Fibroblast of skin of left quadriceps (primary cell): ENCODE measurements around the gene ETV1.

Experiments used
- DNase-seq, 2 experiments: peaks; one replicate each; pipeline ENCODE4 v3.0.0-alpha.2; 2013; ENCODE audit warnings: low read depth in 2 of 2

ETV1 gene

DNA sequence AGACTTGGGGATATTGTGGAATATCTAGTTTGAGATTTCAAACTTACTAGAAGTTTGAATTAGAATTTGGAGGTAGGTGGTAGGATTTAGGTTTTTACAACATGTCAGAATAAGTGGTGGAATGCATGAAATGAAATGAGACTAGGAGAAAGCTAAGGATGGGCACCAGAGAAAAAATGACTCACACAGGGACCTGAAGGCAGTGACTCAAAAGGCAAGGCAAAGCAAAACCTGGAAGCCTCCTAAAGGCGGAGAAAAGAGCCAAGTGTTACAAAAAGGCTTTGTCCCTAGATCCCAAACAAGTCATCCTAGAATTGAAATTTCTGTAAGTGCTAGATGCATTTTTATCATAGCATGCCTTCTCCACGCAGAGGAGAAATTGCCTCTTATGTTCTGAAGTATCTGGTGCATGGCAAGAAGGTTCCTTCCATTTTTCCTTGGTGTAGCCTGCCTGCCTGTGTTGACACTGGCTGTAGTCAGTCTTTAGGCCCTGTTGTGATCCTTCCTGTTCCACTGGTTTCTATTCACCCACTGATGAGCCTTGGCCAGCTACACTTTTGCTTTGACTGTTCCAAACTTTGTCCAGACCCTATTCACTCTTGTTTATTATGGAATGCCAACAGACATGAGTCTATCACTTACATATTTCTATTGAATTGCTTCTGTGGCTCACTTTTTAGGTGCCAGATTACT is 109.3 kb downstream of the ETV1 start:
- DNase-seq, result peak in 1 of 2 experiments; percentile 10

DNA sequence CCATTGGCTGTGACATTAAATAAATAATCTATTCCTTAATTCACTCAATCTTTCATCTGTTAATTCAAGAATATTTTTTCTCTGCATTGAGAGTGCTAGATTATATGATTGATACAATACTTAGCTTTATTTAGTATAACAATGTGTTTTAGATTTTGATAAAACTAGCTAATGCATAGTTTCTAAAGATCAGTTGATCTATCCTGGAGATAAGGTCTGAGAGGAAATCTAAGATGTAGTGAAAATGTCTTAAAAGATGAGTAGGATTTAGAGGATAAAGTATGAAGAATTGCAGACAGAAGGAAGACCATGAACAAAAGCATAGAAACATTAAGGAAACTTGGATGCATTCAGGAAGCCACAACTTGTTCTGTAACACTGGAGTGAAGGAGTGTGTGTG is 110.3 kb downstream of the ETV1 start:
- DNase-seq, result no peak

DNA sequence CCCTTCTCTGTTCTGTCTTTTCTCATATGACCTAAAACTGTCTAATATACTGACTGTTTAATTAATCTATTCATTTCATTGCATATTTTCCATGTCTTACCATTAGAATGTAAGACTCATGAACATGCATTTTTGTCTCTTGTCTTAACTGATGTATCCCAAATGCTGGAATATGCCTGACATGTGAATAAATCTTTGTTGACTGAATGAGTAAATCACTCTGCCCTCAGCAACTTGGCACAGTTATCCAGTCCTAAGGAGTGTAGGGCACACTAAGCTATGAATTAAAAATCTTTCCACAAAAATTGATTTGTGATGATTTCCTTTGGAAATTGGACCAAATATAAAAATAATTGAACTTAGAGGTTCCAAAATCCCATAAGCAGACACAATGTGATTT is 111.3 kb downstream of the ETV1 start:
- DNase-seq, result no peak

DNA sequence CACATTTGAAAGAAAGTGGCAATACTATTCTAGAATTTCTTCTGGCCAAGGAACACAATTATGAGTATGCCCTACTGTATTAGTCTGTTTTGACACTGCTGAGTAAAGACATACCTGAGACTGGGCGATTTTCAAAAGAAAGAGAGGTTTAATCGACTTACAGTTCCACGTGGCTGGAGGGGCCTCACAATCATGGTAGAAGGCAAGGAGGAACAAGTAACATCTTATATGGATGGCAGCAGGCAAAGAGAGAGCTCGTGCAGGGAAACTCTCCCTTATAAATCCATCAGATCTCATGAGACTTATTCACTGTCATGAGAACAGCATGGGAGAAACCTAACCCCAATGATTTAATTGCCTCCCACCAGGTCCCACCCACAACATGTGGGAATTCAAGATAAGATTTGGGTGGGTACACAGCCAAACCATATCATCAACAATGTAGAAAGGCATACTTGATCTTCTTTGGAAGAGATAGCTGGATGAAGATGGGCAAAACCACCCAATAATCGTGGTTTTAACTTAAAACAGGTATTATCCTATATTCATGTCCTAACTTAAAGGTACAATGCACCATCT is 113.9 kb downstream of the ETV1 start:
- DNase-seq, result no peak

DNA sequence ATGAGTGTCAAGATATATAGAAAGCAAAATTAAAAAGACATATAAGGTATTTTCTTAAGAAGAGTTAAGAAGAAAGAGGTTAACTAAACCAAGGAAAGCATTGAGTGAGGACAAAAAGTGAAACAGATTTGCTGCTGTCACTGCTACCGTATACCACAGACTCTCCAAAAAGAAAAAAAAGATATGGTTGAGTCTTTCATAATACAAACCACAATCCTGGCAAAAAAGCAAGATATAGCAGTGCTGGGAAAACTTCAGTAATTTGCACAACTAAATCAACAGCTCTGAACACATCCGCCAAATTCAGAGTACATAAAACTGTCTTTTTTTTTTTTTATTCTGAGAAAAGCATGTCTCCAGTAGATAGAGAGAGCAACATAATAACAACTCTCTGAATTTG is 114.7 kb downstream of the ETV1 start:
- DNase-seq, result peak; percentile 80 to 81

DNA sequence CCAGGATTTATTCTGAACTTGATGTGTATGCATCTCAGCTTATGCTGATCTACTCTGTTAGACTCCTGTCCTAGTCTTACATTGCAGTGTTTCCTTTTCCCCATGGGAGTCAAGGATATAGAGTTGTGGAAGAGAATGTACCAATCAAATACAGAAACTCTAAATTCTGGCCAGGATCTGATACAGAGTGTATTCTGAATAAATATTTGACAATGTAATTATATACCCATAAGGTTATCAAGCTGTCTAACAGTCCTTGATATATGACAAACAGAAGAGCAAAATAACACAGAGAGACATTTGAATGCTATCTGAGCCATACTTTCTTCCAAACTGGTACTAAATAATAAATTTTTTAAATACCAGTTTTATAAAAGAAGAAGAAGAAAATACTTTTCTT is 116.8 kb downstream of the ETV1 start:
- no peak for DNase-seq

DNA sequence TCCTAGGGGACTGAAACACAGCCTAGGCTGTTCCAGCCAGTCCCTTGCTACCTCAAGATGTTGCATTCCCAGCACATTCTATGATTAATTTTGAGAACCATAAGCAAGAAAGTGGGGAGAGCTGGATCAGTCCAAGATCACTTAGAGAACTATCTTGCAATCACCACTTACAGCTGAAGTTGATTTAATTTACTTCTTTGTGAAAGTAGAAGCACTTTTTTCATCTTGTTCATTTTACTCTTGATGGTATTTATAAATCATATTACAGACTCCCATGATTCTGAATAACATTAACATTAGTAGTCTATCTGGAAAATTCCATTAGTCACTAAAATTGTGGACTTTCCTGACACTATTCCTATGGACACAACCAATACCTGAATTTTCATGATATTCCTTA is 118.5 kb downstream of the ETV1 start:
- DNase-seq, result no peak

DNA sequence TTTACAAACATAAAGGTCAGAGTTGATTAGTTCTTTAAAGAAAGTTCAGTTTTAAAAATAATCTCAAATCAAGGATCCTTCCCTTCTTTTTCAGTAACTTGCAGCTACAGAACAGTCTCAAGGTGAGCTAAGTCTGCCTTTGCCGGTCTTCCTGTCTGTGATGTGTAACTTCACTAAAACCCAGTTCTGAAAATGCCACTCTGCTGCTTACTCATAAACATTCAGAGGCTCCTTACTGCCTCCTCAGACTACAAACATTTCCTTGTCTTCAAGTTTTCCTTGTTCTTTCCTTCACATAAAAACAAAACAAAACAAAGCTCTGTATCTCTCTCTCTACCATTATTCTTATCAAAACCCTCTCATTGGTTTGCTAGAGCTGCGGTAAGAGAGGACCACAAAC is 128.7 kb downstream of the ETV1 start:
- DNase-seq, result no peak

DNA sequence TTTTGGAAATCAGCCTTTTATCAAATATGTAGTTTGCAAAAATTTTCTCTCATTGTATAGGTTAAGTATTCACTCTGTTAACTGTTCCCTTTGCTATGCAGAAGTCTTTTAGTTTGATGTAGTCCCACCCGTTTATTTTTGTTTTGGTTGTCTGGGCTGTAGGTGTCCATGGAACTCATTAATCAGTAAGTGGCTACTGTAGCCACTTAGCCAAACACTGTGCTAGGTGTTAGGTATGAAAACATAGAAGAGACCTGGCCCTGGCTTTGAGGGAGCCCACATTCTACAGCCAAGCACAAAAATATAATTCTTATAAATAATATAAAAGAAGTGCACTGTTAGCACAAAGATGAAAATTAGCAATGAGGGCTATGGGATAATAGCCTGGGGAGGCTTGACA is 133.5 kb downstream of the ETV1 start:
- no peak for DNase-seq

DNA sequence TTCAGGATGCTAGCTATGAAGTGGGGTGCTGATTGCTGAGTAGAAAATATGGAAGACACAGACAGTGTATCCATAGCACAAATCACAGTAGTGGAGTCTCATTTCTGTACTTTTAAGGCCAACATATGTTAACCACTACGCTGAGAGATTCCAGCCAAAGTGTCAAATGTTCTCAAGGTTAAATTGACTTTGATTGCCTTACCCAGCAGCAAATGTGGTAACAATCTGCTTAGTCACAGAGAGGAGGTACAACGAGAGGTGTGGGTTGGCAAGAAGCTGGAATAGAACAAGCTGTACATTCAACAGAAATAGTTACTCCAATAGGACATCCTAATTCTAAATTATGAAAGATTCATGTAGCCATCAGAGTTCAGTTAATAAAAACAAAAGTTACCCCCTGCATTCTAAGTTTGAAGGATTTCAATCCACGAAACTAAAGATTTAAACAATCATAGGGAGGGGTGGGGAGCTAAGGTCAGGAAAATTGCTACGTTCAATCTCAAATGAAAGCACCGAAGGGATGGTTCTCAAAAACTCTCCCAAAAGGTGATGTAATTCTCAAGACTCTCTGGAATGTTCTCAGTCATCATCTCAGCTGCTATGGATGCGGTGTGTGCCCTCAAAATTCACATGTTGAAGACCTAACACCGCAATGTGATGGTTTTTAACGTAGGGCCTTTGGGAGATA is 137.0 kb downstream of the ETV1 start:
- DNase-seq, result no peak

DNA sequence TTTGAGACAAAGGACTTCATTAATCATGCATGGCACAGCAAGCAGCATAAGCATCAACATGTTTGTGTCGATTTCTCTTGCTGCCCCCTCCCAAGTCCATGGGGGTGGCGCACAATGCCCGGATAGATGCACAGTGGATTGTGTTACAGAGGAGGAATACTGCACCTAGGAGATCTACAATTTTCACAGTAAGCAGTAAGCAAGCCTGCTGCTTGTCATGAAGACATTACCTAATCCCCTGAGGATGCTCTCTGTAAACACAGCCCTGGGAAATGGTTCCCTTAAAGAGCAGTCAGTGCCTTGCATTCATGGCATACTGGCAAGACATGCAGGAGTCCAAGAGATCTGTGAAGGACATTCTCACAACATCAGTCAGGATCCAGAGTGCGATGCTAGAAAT is 137.7 kb downstream of the ETV1 start:
- DNase-seq, result no peak

DNA sequence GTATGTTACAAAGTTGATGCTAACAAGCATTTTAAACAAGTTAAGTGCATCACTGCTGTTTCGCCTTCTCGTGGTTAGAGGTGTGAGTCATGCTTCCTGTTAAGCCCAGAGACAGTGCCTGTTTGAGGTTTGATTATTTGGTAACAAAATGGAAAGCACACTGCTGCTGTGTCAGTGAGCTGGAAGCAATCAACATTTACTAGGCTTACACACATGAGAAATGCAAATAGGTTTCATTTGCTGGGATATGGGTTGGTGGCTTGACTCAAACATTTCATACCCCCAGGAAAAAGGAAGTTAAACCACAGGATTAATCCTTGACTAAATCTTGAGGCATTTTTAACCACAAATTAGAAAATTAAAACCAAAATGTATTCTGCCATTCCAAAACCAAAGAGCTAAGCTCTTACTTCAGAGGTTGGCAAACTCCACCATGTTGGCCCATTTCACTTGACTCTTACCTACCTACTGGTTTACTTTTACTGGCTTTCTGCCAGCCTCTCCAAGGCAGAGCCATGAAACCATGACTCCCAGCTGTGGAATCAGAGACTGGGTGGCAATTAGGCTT is 139.2 kb downstream of the ETV1 start:
- DNase-seq, result peak; percentile 98

DNA sequence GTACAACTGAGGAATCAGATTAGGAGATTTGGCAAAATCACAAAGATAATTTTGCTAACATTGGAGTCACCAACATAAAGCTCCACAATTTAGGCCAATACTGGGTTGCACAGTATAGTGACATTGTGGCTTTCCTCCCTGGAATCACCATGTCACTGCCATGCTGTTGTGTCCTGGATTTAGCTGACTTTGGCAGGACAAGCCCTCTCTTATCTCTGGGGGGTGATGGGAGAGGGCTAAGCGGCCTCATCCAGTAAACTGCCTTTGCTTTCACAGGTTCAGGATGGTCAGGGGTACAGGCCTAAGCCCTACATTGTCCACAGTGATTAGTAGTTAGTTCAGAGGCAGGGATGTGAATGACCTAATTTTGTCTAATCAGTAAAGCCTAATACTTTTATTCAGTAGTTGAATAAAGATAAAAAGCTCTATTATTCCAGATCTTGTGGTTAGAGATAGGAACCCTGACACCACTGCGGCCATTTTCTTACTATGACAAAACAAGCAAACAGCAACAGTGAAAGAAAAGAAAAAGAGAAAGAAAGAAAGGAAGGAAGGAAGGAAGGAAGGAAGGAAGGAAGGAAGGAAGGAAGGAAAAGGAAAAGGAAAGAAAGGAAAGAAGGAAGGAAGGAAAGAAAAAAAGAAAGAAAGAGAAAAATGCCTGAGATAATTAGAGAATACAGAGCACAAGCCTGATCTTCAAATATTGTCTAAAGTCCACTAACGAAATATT is 140.1 kb downstream of the ETV1 start:
- no peak for DNase-seq

DNA sequence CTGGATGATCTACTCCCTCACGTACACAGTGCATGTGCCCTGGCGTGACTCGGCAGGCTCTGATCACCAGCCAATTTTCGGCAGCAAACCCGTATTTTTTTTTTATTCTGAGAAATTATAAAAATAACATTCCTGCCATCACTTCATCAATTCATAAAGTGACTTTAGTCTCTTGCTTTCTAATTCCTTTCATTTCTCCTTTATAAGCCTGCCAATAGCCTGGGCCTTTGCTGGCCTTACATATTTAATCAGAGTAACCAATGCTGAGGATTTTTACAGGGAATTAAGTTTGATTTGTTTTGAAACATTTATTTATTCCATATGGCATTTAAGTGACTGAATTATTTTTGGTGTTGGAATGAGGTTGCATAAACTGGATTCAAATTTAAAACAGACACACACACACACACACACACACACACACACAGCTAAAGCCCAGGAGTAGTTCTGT is 140.8 kb downstream of the ETV1 start:
- peak; percentile 58 to 68 for DNase-seq

DNA sequence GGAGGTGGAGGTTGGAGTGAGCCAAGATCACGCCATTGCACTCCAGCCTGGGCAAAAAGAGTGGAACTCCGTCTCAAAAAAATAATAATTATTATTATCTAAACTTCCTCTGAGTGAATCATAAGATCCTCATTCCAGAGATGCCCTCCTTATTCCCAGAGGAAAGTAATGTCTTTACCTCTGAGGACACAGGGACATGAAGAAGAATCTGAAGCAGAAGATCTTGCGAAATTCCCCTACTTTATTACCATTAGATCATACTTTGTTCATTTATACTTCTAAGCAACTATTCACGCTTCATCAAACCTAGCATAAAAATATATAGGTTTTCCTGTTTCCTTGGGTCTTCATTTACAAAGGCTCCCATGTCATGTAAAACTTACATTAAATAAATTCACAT is 143.1 kb downstream of the ETV1 start:
- no peak for DNase-seq

DNA sequence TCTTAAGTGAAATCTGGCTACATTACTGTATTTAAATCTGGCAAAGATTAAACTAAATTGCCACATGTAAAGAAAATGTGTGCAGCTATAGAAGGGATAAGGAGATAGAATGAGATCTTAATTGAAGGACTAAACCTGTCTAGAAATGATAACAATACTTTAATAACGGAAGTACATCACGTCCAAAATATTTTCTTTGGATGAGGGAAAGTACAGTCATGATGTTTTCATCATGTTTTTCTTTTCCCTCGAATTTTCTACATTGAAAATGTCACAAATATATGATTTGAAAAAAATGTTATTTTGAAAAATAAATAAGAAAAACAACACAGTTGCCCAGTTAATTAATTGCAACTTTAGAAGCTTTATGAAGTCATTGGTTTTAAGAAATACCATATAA is 143.9 kb downstream of the ETV1 start:
- DNase-seq, result no peak

DNA sequence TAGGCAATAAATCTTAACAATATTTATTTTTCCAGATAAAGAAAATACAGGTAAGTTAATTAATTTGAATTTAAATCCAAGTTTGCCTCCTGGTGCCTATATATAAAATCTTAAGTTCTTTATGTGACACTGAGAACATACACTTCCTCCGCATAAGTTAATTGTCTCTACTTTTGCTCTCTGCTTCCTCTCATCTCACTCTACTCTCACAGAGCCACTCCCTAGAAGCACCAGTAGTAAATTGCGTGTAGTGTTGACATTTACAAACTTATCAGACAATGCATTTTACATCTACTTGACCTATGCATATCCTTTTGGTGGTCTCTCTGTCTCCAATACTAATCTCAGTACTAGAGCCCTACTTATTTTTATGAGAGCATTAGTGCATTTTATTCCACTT is 144.5 kb downstream of the ETV1 start:
- DNase-seq, result no peak

DNA sequence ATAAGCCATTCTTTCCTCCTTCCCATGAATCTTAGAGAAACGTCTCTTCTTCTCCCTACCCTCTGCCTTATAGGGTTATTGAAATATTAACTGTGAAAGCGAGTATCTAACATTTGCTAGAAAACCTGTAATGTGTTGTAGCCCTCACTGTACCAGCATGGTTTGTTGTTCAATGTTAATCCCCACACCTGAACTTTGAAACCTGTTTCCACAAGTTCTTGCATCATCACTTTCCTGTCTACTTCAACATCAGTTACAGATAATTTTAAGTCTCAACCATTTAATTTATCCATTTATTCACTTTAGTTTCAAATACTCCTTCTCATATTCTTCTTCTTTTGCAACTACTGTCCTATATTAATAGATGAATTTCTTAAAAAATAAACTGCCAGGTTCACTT is 148.2 kb downstream of the ETV1 start:
- DNase-seq, result no peak
